MM.1S (cell line): Measurements from ENCODE around the gene TRHDE.

Source experiments
- DNase-seq: peaks from one replicate; pipeline ENCODE4 v3.0.0-alpha.2; 2015
- H2AFZ ChIP-seq: fragments of 300-600 bp; sonication (generic); 2 replicates; pipeline ENCODE4 v1.6.0; 2016; ENCODE audit warnings: antibody characterized with exemption, low read length
- H3F3A ChIP-seq: fragments of 300-600 bp; sonication (generic); 2 replicates; pipeline ENCODE4 v1.6.1; 2016; ENCODE audit warnings: mild to moderate bottlenecking, antibody characterized with exemption, low read length, moderate library complexity, mixed read lengths; ENCODE audit not compliant: insufficient read depth
- H3K27ac ChIP-seq: fragments of 300-600 bp; sonication (generic); 2 replicates; pipeline ENCODE4 v1.5.1; 2016; ENCODE audit warnings: mild to moderate bottlenecking, low read length
- H3K27me3 ChIP-seq: fragments of 300-600 bp; sonication (generic); replicated peaks from 2 replicates; pipeline ENCODE4 v1.6.0; 2016; ENCODE audit warnings: low read length; ENCODE audit not compliant: insufficient read depth
- H3K36me3 ChIP-seq: fragments of 300-600 bp; sonication (generic); replicated peaks from 2 replicates; pipeline ENCODE4 v1.6.1; 2016; ENCODE audit warnings: mild to moderate bottlenecking, low read length, mixed read lengths; ENCODE audit not compliant: insufficient read depth
- H3K4me1 ChIP-seq: fragments of 300-600 bp; sonication (generic); 2 replicates; pipeline ENCODE4 v1.6.1; 2016; ENCODE audit warnings: low read length, mixed read lengths
- H3K4me2 ChIP-seq: fragments of 300-600 bp; sonication (generic); 2 replicates; pipeline ENCODE4 v1.6.0; 2016; ENCODE audit warnings: low read depth, low read length
- H3K4me3 ChIP-seq: fragments of 300-600 bp; sonication (generic); 2 replicates; pipeline ENCODE4 v1.5.1; 2016; ENCODE audit warnings: low read length, mixed read lengths
- H3K79me2 ChIP-seq: fragments of 300-600 bp; sonication (generic); 2 replicates; pipeline ENCODE4 v1.6.1; 2016; ENCODE audit warnings: mixed run types, low read length, mixed read lengths
- H3K9ac ChIP-seq: fragments of 300-600 bp; sonication (generic); 2 replicates; pipeline ENCODE4 v1.6.1; 2016; ENCODE audit warnings: low read length, mixed read lengths
- H3K9me2 ChIP-seq: fragments of 300-600 bp; sonication (generic); replicated peaks from 2 replicates; pipeline ENCODE4 v1.6.1; 2016; ENCODE audit warnings: mild to moderate bottlenecking, low read length, mixed read lengths; ENCODE audit not compliant: insufficient read depth
- H3K9me3 ChIP-seq: fragments of 300-600 bp; sonication (generic); replicated peaks from 2 replicates; pipeline ENCODE4 v1.6.1; 2016; ENCODE audit warnings: mild to moderate bottlenecking, low read length, mixed read lengths; ENCODE audit not compliant: insufficient read depth
- H4K20me1 ChIP-seq: fragments of 300-600 bp; sonication (generic); 2 replicates; pipeline ENCODE4 v1.6.1; 2016; ENCODE audit warnings: mild to moderate bottlenecking, low read length, moderate library complexity, mixed read lengths; ENCODE audit not compliant: insufficient read depth
- CTCF ChIP-seq: fragments of 300-600 bp; sonication (generic); IDR thresholded peaks from 2 replicates; pipeline ENCODE4 v1.5.1; 2016; ENCODE audit warnings: antibody characterized with exemption, low read length, mixed read lengths
- EZH2 ChIP-seq: fragments of 300-600 bp; sonication (generic); optimal IDR thresholded peaks from 2 replicates; pipeline ENCODE3; 2017; ENCODE audit warnings: low read depth, mild to moderate bottlenecking, antibody characterized with exemption, low read length, mixed read lengths
- EZH2phosphoT487 ChIP-seq: fragments of 300-600 bp; sonication (generic); IDR thresholded peaks from 2 replicates; pipeline ENCODE4 v1.6.1; 2018; ENCODE audit warnings: antibody characterized with exemption, low read length

Gene TRHDE

GRCh38 chr12:72270961-72271360, 1.2 kb upstream of the TRHDE start:
- no peak overlapping the region for H3K27ac ChIP-seq
- no peak overlapping the region for H3K9ac ChIP-seq
- no peaks in the 10 kb centered on the region for H3F3A ChIP-seq
- no peaks in the 10 kb centered on the region for H3K9me3 ChIP-seq
- DNase-seq: no peak
- no peak overlapping the region for H3K4me3 ChIP-seq
- H3K79me2 ChIP-seq: no peaks in the 10 kb centered on the region
- H3K9me2 ChIP-seq: no peaks in the 10 kb centered on the region
- no peaks in the 10 kb centered on the region for H3K4me1 ChIP-seq
- TF ChIP-seq EZH2 (no peak), EZH2phosphoT487 (no peak), CTCF (no peak)
- H3K4me2 ChIP-seq: no peak overlapping the region
- H2AFZ ChIP-seq: no peak overlapping the region
- H4K20me1 ChIP-seq: no peaks in the 10 kb centered on the region
- no peaks in the 10 kb centered on the region for H3K27me3 ChIP-seq
- no peaks in the 10 kb centered on the region for H3K36me3 ChIP-seq

GRCh38 chr12:72271451-72272090, 599 bp upstream of the TRHDE start:
- no peak overlapping the region for H3K4me3 ChIP-seq
- no peaks in the 10 kb centered on the region for H3K4me1 ChIP-seq
- no peaks in the 10 kb centered on the region for H4K20me1 ChIP-seq
- TF ChIP-seq EZH2 (no peak), CTCF (no peak), EZH2phosphoT487 (no peak)
- no peak overlapping the region for H2AFZ ChIP-seq
- H3K9me3 ChIP-seq: no peaks in the 10 kb centered on the region
- H3K4me2 ChIP-seq: no peak overlapping the region
- no peak for DNase-seq
- no peaks in the 10 kb centered on the region for H3K36me3 ChIP-seq
- H3K79me2 ChIP-seq: no peaks in the 10 kb centered on the region
- H3K9ac ChIP-seq: no peak overlapping the region
- no peaks in the 10 kb centered on the region for H3K27me3 ChIP-seq
- H3K27ac ChIP-seq: no peak overlapping the region
- no peaks in the 10 kb centered on the region for H3F3A ChIP-seq
- H3K9me2 ChIP-seq: no peaks in the 10 kb centered on the region

- Histone ChIP-seq H3K36me3 (no peaks in the 10 kb centered on the region), H2AFZ (no peak overlapping the region), H3K27ac (no peak overlapping the region), H3K9me2 (no peaks in the 10 kb centered on the region), H3K79me2 (no peaks in the 10 kb centered on the region), H3K27me3 (no peaks in the 10 kb centered on the region), H3K9ac (no peak overlapping the region), H4K20me1 (no peaks in the 10 kb centered on the region), H3K4me2 (no peak overlapping the region), H3K9me3 (no peaks in the 10 kb centered on the region), H3K4me1 (no peaks in the 10 kb centered on the region), H3K4me3 (no peak overlapping the region), H3F3A (no peaks in the 10 kb centered on the region)
- no peak for DNase-seq
- TF ChIP-seq EZH2phosphoT487 (no peak), CTCF (no peak), EZH2 (no peak)
These were observed 745 bp downstream of the TRHDE start for GRCh38 chr12:72272731-72273498.
